Natural killer cell (primary cell): Measurements from ENCODE around the gene NLRP1. TPM values are rescaled to one million over a fixed set of nuclear protein-coding genes. Genes with fewer than 3 reads are reported as not detected.
"Not testable (repeated sequence)": the region's sequence is repeated elsewhere in the genome, so short reads cannot be mapped to it uniquely, and the experiment has no call there.

ENCODE experiments used
- ATAC-seq, 3 donors: fragments of 150-1000 bp in 2 of 3; fragments of 200-7000 bp in 1 of 3; cut with Tn5 transposase; 1 replicate in 1 of 3; 2 replicates in 2 of 3; pipeline ENCODE4 v1.10.0; 2021; ENCODE audit warnings: mild to moderate bottlenecking in 2 of 3, moderate library complexity in 2 of 3
- DNase-seq, 2 donors: peaks; one replicate each; pipeline versions ENCODE4 v3.0.0 to v3.0.0-alpha.2; 2013 to 2021; ENCODE audit warnings: mixed read lengths in 1 of 2
- H3K27ac ChIP-seq: one replicate; pipeline ENCODE4 v1.5.1; 2013; ENCODE audit warnings: mild to moderate bottlenecking, low read length
- H3K27me3 ChIP-seq: one replicate; pipeline ENCODE4 v1.6.1; 2013; ENCODE audit warnings: low read length; ENCODE audit not compliant: control insufficient read depth, insufficient read depth
- H3K36me3 ChIP-seq: one replicate; pipeline ENCODE4 v1.6.1; 2013; ENCODE audit warnings: low read length; ENCODE audit not compliant: control insufficient read depth, insufficient read depth
- H3K4me1 ChIP-seq: one replicate; pipeline ENCODE4 v1.6.1; 2013; ENCODE audit warnings: low read length; ENCODE audit not compliant: control insufficient read depth, insufficient read depth
- H3K4me3 ChIP-seq: one replicate; pipeline ENCODE4 v1.5.1; 2013; ENCODE audit warnings: low read length
- H3K9me3 ChIP-seq: one replicate; pipeline ENCODE4 v1.6.1; 2013; ENCODE audit warnings: low read length; ENCODE audit not compliant: control insufficient read depth, insufficient read depth
- H3K27ac Mint-ChIP-seq, 2 donors: one replicate each; pipeline ENCODE4 v1.8.0; 2022; ENCODE audit warnings: mild to moderate bottlenecking in 2 of 2, mixed read lengths in 2 of 2, moderate library complexity in 1 of 2
- H3K27me3 Mint-ChIP-seq, 2 donors: one replicate each; pipeline ENCODE4 v1.8.0; 2022; ENCODE audit warnings: low read depth in 2 of 2, mixed read lengths in 2 of 2
- H3K36me3 Mint-ChIP-seq: one replicate; pipeline ENCODE4 v1.8.0; 2022; ENCODE audit warnings: mixed read lengths
- H3K4me1 Mint-ChIP-seq, 2 donors: one replicate each; pipeline ENCODE4 v1.8.0; 2022; ENCODE audit warnings: mixed read lengths in 2 of 2
- H3K4me3 Mint-ChIP-seq: one replicate; pipeline ENCODE4 v1.8.0; 2022; ENCODE audit warnings: mild to moderate bottlenecking, moderate library complexity, mixed read lengths
- H3K9me3 Mint-ChIP-seq, 2 donors: one replicate each; pipeline ENCODE4 v1.8.0; 2022; ENCODE audit warnings: mixed read lengths in 2 of 2
- WGBS: methylation state at CpG from one replicate; pipeline ENCODE4 v1.1.7; 2013; ENCODE audit warnings: missing lambda C conversion rate; ENCODE audit not compliant: insufficient coverage; 5-methylcytosine and 5-hydroxymethylcytosine counted together
- intact Hi-C: fragments of 100-400 bp; cut with micrococcal nuclease; formaldehyde crosslinking; loops from one replicate; pipeline ENCODE4 v1.14.2; 2022
- total RNA-seq, 4 donors: library from RNA; stranded (reverse); fragments of 120-200 nt in 1 of 4; gene quantifications; one replicate each; pipeline versions ENCODE4 v1.2.3 to v1.2.4, GENCODE V29; 2013 to 2022
- TF ChIP-seq, protein P1 (sequence below): fragments of 200-600 bp; IDR thresholded peaks from one replicate; pipeline ENCODE4 v1.8.0; 2022; ENCODE audit warnings: antibody characterized with exemption

NLRP1 gene
- total RNA-seq, 3 donors from 2014 or later (not counting 1 experiment from before 2014, with no cell fraction given): 206 to 237 (median 209) TPM

DNA sequence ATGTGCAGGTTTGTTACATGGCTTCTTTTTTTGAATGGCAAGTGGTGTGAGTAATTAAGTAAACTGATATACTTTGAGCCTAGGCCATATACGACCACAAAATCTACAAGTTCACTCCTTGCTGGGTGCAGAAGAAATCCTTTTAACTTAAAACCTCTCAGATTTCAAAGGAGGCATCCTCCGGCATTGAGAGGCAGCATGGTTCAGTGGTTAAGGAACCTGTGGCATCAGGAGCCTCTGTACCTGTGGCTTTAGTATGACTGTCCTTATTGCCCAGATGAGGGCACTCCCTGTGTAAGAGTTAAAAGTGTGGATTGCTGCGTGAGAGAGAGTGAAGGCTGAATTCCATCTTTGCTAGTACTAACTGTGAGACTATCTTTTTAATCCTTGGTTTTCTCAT, 3.3 kb downstream of the NLRP1 start:
- H3K4me3 Mint-ChIP-seq: peak overlapping the region; percentile 47

DNA sequence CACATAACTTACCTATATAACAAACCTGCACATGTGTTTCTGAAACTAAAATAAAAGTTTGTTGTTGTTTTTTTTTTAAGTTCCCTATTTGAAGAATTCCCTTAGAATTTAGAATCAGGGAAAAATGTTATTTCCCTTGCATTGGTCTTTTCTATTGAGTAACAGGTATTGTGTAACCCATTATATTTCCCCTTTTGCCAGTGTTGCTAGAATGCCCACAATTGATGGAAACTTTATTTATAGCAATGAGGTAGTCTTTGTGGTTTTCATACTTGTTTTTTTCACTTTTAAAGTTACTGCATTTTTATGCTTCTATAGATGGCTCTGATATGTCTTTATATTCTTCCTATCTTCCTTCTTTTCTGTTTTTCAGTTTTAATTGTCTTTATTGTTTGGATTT, 3.9 kb downstream of the NLRP1 start:
- Mint-ChIP-seq H3K27me3 (no peaks in the 10 kb centered on the region), H3K36me3 (peaks cover 21% of the 10 kb centered on the region), H3K27ac (peak overlapping the region; percentile 97 to 99), H3K4me1 (peaks cover 83 to 87% of the 10 kb centered on the region in 2 donors), H3K4me3 (peak overlapping the region; percentile 47), H3K9me3 (no peaks in the 10 kb centered on the region)
- intact Hi-C loops: no loop called here
- H3K27me3 ChIP-seq: no peaks in the 10 kb centered on the region
- ATAC-seq (no peak), DNase-seq (no peak)
- H3K9me3 ChIP-seq: no peaks in the 10 kb centered on the region
- no peak overlapping the region for H3K4me3 ChIP-seq
- TF ChIP-seq, protein P1, sequence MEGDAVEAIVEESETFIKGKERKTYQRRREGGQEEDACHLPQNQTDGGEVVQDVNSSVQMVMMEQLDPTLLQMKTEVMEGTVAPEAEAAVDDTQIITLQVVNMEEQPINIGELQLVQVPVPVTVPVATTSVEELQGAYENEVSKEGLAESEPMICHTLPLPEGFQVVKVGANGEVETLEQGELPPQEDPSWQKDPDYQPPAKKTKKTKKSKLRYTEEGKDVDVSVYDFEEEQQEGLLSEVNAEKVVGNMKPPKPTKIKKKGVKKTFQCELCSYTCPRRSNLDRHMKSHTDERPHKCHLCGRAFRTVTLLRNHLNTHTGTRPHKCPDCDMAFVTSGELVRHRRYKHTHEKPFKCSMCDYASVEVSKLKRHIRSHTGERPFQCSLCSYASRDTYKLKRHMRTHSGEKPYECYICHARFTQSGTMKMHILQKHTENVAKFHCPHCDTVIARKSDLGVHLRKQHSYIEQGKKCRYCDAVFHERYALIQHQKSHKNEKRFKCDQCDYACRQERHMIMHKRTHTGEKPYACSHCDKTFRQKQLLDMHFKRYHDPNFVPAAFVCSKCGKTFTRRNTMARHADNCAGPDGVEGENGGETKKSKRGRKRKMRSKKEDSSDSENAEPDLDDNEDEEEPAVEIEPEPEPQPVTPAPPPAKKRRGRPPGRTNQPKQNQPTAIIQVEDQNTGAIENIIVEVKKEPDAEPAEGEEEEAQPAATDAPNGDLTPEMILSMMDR: no peak
- H3K4me1 ChIP-seq: peaks cover 46% of the 10 kb centered on the region
- peaks cover 17% of the 10 kb centered on the region for H3K36me3 ChIP-seq
- H3K27ac ChIP-seq: no peak overlapping the region

More for the DNA sequence above, 3.3 kb downstream of the NLRP1 start:
- Histone ChIP-seq H3K36me3 (peaks cover 17% of the 10 kb centered on the region), H3K4me1 (peaks cover 52% of the 10 kb centered on the region), H3K4me3 (no peak overlapping the region), H3K27me3 (no peaks in the 10 kb centered on the region), H3K9me3 (no peaks in the 10 kb centered on the region), H3K27ac (no peak overlapping the region)
- no peak for ATAC-seq
- peaks cover 21% of the 10 kb centered on the region for H3K36me3 Mint-ChIP-seq
- no peaks in the 10 kb centered on the region for H3K27me3 Mint-ChIP-seq
- no peak for DNase-seq
- intact Hi-C loops: no loop called here
- H3K27ac Mint-ChIP-seq: peak overlapping the region; percentile 97 to 99
- no peaks in the 10 kb centered on the region for H3K9me3 Mint-ChIP-seq
- WGBS: 65% methylated on average over 2 of the region's 3 CpGs
- TF ChIP-seq, protein P1: no peak
- H3K4me1 Mint-ChIP-seq: peaks cover 77 to 81% of the 10 kb centered on the region in 2 donors

- H3K9me3 Mint-ChIP-seq, H3K27me3 ChIP-seq, H3K27ac ChIP-seq, ATAC-seq, DNase-seq, intact Hi-C loops, H3K27me3 Mint-ChIP-seq, H3K27ac Mint-ChIP-seq, H3K9me3 ChIP-seq, H3K4me3 Mint-ChIP-seq, H3K4me3 ChIP-seq: not testable (repeated sequence)
- WGBS: 100% methylated on average over 3 of the region's 4 CpGs
- H3K36me3 ChIP-seq: peaks cover 17% of the 10 kb centered on the region
- H3K36me3 Mint-ChIP-seq: peaks cover 21% of the 10 kb centered on the region
- H3K4me1 ChIP-seq: peaks cover 33% of the 10 kb centered on the region
- H3K4me1 Mint-ChIP-seq: peaks cover 80 to 81% of the 10 kb centered on the region in 2 donors
Measured at GRCh38 chr17:5578768-5579167, 5.5 kb downstream of the NLRP1 start.

- not testable (repeated sequence) for H3K4me3 ChIP-seq, H3K4me3 Mint-ChIP-seq
Measured at GRCh38 chr17:5573017-5573416, 11.3 kb downstream of the NLRP1 start.

More at GRCh38 chr17:5573017-5573416, 11.3 kb downstream of the NLRP1 start:
- H3K4me1 Mint-ChIP-seq: peaks cover 68 to 71% of the 10 kb centered on the region in 2 donors
- H3K36me3 Mint-ChIP-seq, H3K36me3 ChIP-seq, H3K9me3 ChIP-seq, DNase-seq, ATAC-seq, intact Hi-C loops, H3K27ac ChIP-seq, H3K27me3 ChIP-seq, H3K27me3 Mint-ChIP-seq, H3K4me1 ChIP-seq, H3K9me3 Mint-ChIP-seq, H3K27ac Mint-ChIP-seq: not testable (repeated sequence)
- WGBS: 97% methylated on average over 6 of the region's 7 CpGs
